AG10803 (cell line): ENCODE results near the gene ZNF664.

Experiments
- DNase-seq: peaks from one replicate; pipeline ENCODE4 v3.0.0; 2010; ENCODE audit warnings: low read depth
- H3K4me3 ChIP-seq: 2 replicates; pipeline ENCODE4 v1.5.1; 2011; ENCODE audit warnings: mild to moderate bottlenecking, low read length, control low read depth
- TF ChIP-seq, protein P1 (sequence below): conservative IDR thresholded peaks from 2 replicates; pipeline ENCODE4 v1.5.1; 2011; ENCODE audit warnings: mild to moderate bottlenecking, low read length, control low read depth, inconsistent platforms

Gene ZNF664

DNA sequence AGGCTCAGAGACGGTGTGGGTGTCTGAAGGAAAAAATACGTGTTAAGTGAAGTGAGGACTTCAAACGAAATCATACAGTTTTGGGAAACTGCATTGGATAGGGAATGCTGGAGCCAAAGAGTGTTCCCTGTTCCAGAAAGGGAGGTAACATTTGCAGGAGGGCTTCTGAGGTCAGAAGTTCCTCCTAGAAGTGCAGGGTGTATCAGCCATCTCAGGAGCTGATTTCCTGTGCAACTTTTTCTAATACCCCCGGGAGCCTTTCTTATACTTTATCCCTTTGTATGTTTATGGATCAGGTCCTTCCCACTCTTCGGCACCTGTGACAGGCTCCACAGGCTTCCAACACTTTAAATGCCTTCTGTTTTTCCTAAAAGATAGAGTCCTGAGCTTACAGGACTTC, 24.9 kb downstream of the ZNF664 start:
- DNase-seq = no peak
- no peak overlapping the region for H3K4me3 ChIP-seq
- TF ChIP-seq, protein P1, sequence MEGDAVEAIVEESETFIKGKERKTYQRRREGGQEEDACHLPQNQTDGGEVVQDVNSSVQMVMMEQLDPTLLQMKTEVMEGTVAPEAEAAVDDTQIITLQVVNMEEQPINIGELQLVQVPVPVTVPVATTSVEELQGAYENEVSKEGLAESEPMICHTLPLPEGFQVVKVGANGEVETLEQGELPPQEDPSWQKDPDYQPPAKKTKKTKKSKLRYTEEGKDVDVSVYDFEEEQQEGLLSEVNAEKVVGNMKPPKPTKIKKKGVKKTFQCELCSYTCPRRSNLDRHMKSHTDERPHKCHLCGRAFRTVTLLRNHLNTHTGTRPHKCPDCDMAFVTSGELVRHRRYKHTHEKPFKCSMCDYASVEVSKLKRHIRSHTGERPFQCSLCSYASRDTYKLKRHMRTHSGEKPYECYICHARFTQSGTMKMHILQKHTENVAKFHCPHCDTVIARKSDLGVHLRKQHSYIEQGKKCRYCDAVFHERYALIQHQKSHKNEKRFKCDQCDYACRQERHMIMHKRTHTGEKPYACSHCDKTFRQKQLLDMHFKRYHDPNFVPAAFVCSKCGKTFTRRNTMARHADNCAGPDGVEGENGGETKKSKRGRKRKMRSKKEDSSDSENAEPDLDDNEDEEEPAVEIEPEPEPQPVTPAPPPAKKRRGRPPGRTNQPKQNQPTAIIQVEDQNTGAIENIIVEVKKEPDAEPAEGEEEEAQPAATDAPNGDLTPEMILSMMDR = no peak

DNA sequence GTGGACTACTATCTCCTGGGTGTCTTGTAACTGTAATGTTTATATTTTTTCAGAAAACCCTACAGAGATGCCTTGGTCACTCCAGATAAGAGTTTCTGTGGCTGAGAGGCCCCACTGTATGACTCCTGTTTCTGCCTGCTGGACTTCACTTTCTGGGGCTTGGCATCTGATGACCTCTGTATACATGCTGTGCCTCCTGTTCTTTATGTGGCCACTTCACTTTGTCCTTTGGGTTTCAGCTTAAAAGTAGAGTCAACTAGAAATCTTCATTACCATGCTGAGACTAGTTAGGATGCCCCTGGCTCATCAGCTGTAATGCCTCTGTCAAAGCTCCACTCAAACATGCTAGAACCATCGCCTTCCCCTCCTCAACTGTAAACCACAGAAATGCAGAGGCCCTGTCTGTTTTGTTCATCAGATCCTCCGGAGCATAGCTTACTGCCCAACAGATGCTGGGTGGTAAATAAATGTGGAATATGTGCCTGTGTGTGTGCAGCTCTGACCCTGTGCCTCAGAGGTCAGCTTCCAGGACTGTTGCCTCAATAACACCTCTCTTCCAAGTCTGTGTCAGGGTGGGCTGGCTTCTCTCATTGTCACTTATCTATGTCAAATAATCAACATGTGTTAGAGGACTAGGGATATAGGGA, 25.5 kb downstream of the ZNF664 start:
- H3K4me3 ChIP-seq = no peak overlapping the region
- TF ChIP-seq, protein P1 = no peak
- peak; percentile 36 for DNase-seq

DNA sequence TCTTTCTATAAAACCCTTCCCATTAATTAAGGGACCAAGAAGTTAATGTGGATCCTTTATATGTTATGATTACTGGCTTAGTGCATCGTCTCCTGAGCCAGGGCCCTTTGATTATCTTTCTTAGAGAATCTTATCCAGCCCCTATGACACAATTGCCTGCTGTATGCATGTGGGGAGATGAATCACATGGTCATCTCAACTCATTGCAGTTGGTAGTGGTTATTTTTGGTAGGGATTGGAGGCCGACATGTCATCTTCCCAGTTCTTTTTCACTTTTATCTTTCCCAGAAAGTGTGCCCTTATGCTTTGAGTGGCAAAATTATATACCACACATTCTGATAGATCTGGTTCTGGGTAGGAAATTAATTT, 26.0 kb downstream of the ZNF664 start:
- peak; percentile 21 for DNase-seq
- TF ChIP-seq, protein P1 = no peak
- H3K4me3 ChIP-seq = no peak overlapping the region

DNA sequence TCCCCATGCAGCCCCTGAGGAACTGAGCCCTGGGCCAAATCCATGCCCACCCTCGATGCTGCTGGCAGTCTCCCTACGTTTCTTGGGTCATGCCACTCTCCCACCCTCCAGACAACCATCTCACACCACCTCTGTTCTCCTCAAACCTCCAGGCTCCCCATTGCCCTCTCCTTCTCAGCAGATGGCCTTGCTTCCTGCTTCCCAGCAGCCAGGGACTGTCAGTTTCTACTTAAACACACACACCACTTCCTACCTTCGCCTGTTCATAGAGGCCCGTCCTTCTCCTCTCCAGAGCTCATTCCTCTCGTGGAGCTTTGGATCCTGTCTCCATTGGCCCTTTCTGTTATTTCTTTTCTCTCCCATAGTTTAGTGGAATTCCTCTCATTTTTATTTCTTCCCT, 27.1 kb downstream of the ZNF664 start:
- H3K4me3 ChIP-seq = no peak overlapping the region
- DNase-seq = no peak
- TF ChIP-seq, protein P1 = no peak

DNA sequence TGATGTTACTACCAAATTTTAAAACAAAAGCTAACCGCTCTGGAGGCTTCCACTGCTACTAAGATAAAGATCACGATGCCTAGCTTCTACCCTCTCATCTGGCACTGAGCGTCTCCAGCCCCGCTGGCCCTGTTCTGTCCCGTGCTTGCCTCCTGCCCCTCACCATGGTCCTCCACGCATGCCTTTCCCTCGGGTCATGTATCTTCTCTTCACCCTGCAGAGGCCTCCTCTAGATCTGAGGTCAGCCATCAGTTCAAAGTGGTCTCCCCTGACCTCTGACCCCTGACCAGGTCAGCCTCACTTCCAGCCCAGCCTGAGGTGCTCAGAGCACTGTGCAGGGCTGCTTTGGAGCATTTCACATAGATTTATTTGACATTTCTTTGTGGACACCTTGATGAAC, 28.3 kb downstream of the ZNF664 start:
- TF ChIP-seq, protein P1 = no peak
- H3K4me3 ChIP-seq = no peak overlapping the region
- no peak for DNase-seq

DNA sequence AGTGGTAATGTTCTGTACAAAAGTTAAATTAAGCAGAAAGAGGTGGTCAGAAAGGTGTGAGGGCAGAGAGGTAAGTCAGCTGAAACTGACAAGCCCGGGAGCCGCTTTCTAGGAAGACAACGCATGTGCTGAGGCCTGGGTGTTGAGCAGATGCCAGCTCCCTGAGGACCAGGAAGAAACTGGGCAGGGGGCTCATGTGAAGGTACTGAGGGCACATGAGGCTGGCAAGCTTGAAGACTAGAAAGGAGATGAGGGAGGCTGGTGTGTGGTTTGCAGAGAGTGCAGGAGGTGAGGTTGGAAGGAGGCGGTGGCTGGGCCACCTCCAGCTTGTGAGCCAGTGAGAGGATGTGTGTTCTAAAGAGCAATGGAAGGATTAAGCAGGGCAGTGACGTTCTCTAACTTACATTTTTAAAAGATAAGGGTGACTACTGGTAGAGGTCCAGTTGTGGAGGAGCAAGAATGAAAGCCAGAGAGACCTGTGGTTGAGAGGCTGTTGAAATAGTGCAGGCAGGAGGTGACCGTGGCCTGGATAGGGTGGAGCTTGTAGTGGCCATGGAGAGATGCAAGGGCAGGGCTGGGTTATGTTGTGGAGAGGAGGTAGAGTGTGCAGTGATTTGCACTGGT, 29.1 kb downstream of the ZNF664 start:
- DNase-seq = no peak
- TF ChIP-seq, protein P1 = no peak
- H3K4me3 ChIP-seq = no peak overlapping the region

DNA sequence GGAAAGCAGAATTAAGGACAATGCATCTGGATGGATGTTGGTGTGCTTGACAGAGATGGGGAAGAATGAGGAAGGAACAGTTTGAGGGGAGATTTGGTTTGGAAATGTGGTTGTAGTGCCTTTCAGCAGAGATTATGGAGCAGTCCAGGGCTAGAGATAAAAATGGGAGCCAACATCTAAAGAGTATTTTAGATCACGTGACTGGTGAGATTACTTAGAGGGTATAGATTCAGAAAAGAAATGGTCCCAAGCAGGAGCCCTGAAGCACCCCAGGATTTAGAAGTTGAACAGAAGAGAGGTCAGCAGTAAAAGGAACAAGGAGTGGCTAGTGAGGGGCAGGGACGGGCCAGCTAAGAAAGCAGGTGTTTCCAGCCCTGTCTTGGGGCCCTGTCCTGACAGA, 29.6 kb downstream of the ZNF664 start:
- no peak overlapping the region for H3K4me3 ChIP-seq
- TF ChIP-seq, protein P1 = no peak
- DNase-seq = no peak
